NT2/D1 (cell line): ENCODE data around the gene DNMT1.

Experiments used
- DNase-seq: peaks from one replicate; pipeline ENCODE4 v3.0.0-alpha.2; 2011; ENCODE audit warnings: low read depth, low spot score
- H3K27me3 ChIP-seq: 2 replicates; pipeline ENCODE4 v1.6.0; 2011; ENCODE audit warnings: mild to moderate bottlenecking; ENCODE audit not compliant: insufficient read length, insufficient read depth
- H3K36me3 ChIP-seq: 2 replicates; pipeline ENCODE4 v1.6.1; 2011; ENCODE audit warnings: mild to moderate bottlenecking, low read length, mixed read lengths; ENCODE audit not compliant: insufficient read depth, insufficient read length
- H3K4me1 ChIP-seq: 2 replicates; pipeline ENCODE4 v1.5.1; 2011; ENCODE audit not compliant: insufficient read depth, insufficient read length
- H3K4me3 ChIP-seq: 2 replicates; pipeline ENCODE4 v1.5.1; 2011; ENCODE audit warnings: low read depth; ENCODE audit not compliant: insufficient read length
- H3K9ac ChIP-seq: 2 replicates; pipeline ENCODE4 v1.6.0; 2011; ENCODE audit warnings: low read depth; ENCODE audit not compliant: insufficient read length
- H3K9me3 ChIP-seq: 2 replicates; pipeline ENCODE4 v1.5.1; 2011; ENCODE audit warnings: mild to moderate bottlenecking, low read length; ENCODE audit not compliant: insufficient read depth
- SUZ12 ChIP-seq: IDR thresholded peaks from 2 replicates; pipeline ENCODE4 v1.6.1; 2011; ENCODE audit not compliant: insufficient read length, insufficient read depth; ENCODE audit errors: extremely low read depth
- YY1 ChIP-seq: IDR thresholded peaks from 2 replicates; pipeline ENCODE4 v1.6.1; 2011; ENCODE audit not compliant: insufficient read length, insufficient read depth
- ZNF274 ChIP-seq: IDR thresholded peaks from 2 replicates; pipeline ENCODE4 v1.6.1; 2011; ENCODE audit warnings: mild to moderate bottlenecking, low read depth, low read length

The DNMT1 gene

DNA sequence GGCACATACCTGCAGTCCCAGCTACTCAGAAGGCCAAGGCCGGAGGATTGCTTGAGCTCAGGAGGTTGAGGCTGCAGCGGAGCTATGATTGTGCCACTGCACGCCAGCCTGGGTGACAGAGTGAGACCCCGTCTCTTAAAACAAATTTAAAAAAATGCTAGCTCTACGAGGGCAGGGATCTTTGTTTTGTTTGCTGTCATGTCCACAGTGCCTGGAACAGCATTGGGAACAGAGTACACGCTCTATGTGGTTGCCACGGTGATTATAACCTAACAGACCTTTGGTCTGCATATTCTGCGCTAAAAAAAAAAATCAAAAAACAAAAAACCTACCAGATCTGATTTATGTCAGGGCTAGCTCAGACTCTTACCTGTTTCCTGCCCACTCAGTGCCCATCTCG lies 110.8 kb downstream of the DNMT1 start:
- no peak overlapping the region for H3K4me3 ChIP-seq
- no peaks in the 10 kb centered on the region for H3K36me3 ChIP-seq
- peaks cover 4% of the 10 kb centered on the region for H3K4me1 ChIP-seq
- TF ChIP-seq YY1 (no peak), ZNF274 (no peak), SUZ12 (no peak)
- no peaks in the 10 kb centered on the region for H3K9me3 ChIP-seq
- H3K9ac ChIP-seq = no peak overlapping the region
- peaks cover 11% of the 10 kb centered on the region for H3K27me3 ChIP-seq
- no peak for DNase-seq
